K562 (cell line): Measurements from ENCODE around the gene CADM2. TPM values are rescaled to one million over a fixed set of nuclear protein-coding genes. Genes with fewer than 3 reads are reported as not detected.

Experiments
- ATAC-seq: fragments of 200-7000 bp; cut with Tn5 transposase; 3 replicates; pipeline ENCODE4 v1.9.1; 2020; ENCODE audit warnings: moderate library complexity
- BruUV-seq: library from RNA; stranded (reverse); fragments of 400-500 nt; replicated peaks from 2 replicates; lab custom pipeline; 2021; lab: Mats Ljungman, UMichigan
- CTCF ChIA-PET: fragments of 300-600 bp; formaldehyde crosslinking; extraction: SDS; loops from one replicate; lab custom pipeline; 2021; ENCODE audit warnings: low intra/inter-chr PET ratio; lab: Yijun Ruan, JAX
- POLR2A ChIA-PET: fragments of 300-600, 350-650 bp; sonication (Branson Sonifier 250); formaldehyde crosslinking; extraction: SDS; loops from one replicate; lab custom pipeline; 2021; ENCODE audit warnings: antibody characterized with exemption, inconsistent platforms; lab: Yijun Ruan, JAX
- DNase-seq, 4 experiments: peaks; one replicate each; pipeline versions ENCODE4 v3.0.0 to v3.0.0-alpha.2; 2011 to 2018; ENCODE audit warnings: low spot score in 3 of 4, mixed read lengths in 3 of 4; ENCODE audit errors: extremely low read depth in 1 of 4
- FAIRE-seq: peaks from 2 replicates; lab custom pipeline; 2011; peaks lifted over from hg19 to GRCh38; lab: Jason Lieb, UNC
- H2AFZ ChIP-seq: 2 replicates; pipeline ENCODE4 v1.6.0; 2011; ENCODE audit warnings: low read depth, low read length, control low read depth, inconsistent platforms
- H3K27ac ChIP-seq: fragments of 200-600 bp; 3 replicates; pipeline ENCODE4 v1.8.0; 2011; ENCODE audit warnings: low read depth, mild to moderate bottlenecking, control low read depth, inconsistent platforms, low read length, moderate library complexity, mixed read lengths; ENCODE audit errors: extremely low read depth
- H3K27me3 ChIP-seq, 2 experiments: fragments of 300-600 bp in 1 of 2; 2 replicates in 1 of 2; 3 replicates in 1 of 2; pipeline versions ENCODE4 v1.6.0 to v1.8.0; 2011; ENCODE audit warnings: inconsistent platforms in 2 of 2, low read length in 2 of 2, mild to moderate bottlenecking in 1 of 2, mixed read lengths in 1 of 2, moderate library complexity in 1 of 2; ENCODE audit not compliant: control insufficient read depth in 2 of 2, insufficient read depth in 2 of 2
- H3K36me3 ChIP-seq: fragments of 300-600 bp; 3 replicates; pipeline ENCODE4 v1.8.0; 2011; ENCODE audit warnings: mild to moderate bottlenecking, low read length, inconsistent platforms; ENCODE audit not compliant: control insufficient read depth, insufficient read depth
- H3K4me1 ChIP-seq, 2 experiments: fragments of 200-600 bp in 1 of 2; replicated peaks in 1 of 2; 2 replicates in 1 of 2; 3 replicates in 1 of 2; pipeline versions ENCODE4 v1.5.1 to v1.8.0; 2011; ENCODE audit warnings: inconsistent platforms in 2 of 2, low read length in 2 of 2, mild to moderate bottlenecking in 1 of 2, mixed read lengths in 1 of 2, moderate library complexity in 1 of 2; ENCODE audit not compliant: control insufficient read depth in 2 of 2, insufficient read depth in 2 of 2
- H3K4me2 ChIP-seq: 2 replicates; pipeline ENCODE4 v1.6.1; 2011; ENCODE audit warnings: low read length, control low read depth, inconsistent platforms, mixed read lengths; ENCODE audit not compliant: insufficient read depth
- H3K4me3 ChIP-seq: fragments of 200-600 bp; sonication (generic), shearing (Covaris generic); 2 replicates; pipeline ENCODE4 v1.5.1; 2016; ENCODE audit warnings: control low read depth, inconsistent platforms
- H3K79me2 ChIP-seq: fragments of 200-600 bp; 3 replicates; pipeline ENCODE4 v1.8.0; 2011; ENCODE audit warnings: low read length, inconsistent platforms; ENCODE audit not compliant: control insufficient read depth, insufficient read depth
- H3K9ac ChIP-seq, 2 experiments: 2 replicates each; pipeline versions ENCODE4 v1.6.0 to v1.6.1; 2011; ENCODE audit warnings: low read depth in 2 of 2, low read length in 2 of 2, control low read depth in 1 of 2, inconsistent platforms in 1 of 2, mild to moderate bottlenecking in 1 of 2, mixed read lengths in 1 of 2; ENCODE audit not compliant: insufficient read depth in 1 of 2
- H3K9me1 ChIP-seq: one replicate; pipeline ENCODE4 v1.6.0; 2011; ENCODE audit warnings: inconsistent platforms, mild to moderate bottlenecking, low read length, moderate library complexity; ENCODE audit not compliant: control insufficient read depth, insufficient read depth
- H3K9me3 ChIP-seq: replicated peaks from 2 replicates; pipeline ENCODE4 v1.5.1; 2011; ENCODE audit warnings: low read depth, low read length, inconsistent platforms; ENCODE audit not compliant: control insufficient read depth, insufficient read depth
- H4K20me1 ChIP-seq: replicated peaks from 2 replicates; pipeline ENCODE4 v1.6.1; 2011; ENCODE audit warnings: low read length, inconsistent platforms, mixed read lengths; ENCODE audit not compliant: control insufficient read depth, insufficient read depth
- BCOR ChIP-seq: fragments of 450-650 bp; IDR thresholded peaks from 2 replicates; pipeline ENCODE4 v1.6.1; 2016
- CBFB ChIP-seq: sonication (generic); formaldehyde crosslinking; IDR thresholded peaks from 2 replicates; pipeline ENCODE4 v1.4.0; 2020; ENCODE audit warnings: mild to moderate bottlenecking, missing genetic modification reagents
- EZH2 ChIP-seq: IDR thresholded peaks from 2 replicates; pipeline ENCODE4 v1.6.1; 2012; ENCODE audit warnings: low read depth, mild to moderate bottlenecking, inconsistent platforms, low read length, borderline replicate concordance
- HLTF ChIP-seq: fragments of 450-650 bp; IDR thresholded peaks from 2 replicates; pipeline ENCODE4 v1.6.1; 2016
- NEUROD1 ChIP-seq: fragments of 150-350 bp; IDR thresholded peaks from 2 replicates; pipeline ENCODE4 v1.6.1; 2014; ENCODE audit warnings: borderline replicate concordance, low read length, low read depth; ENCODE audit not compliant: partially characterized antibody
- NFIC ChIP-seq: fragments of 450-650 bp; IDR thresholded peaks from 2 replicates; pipeline ENCODE4 v1.6.1; 2017; ENCODE audit warnings: mild to moderate bottlenecking, inconsistent platforms
- PHF8 ChIP-seq: fragments of 200-600 bp; sonication (generic); IDR thresholded peaks from 2 replicates; pipeline ENCODE4 v1.6.1; 2012; ENCODE audit warnings: mixed run types, mild to moderate bottlenecking, inconsistent platforms, low read length, moderate library complexity, borderline replicate concordance
- POLR3G ChIP-seq: IDR thresholded peaks from 2 replicates; pipeline ENCODE4 v1.6.1; 2011; ENCODE audit not compliant: insufficient read length, insufficient replicate concordance; ENCODE audit errors: extremely low read depth
- TAF1 ChIP-seq: IDR thresholded peaks from 2 replicates; pipeline ENCODE4 v1.6.1; 2011; ENCODE audit warnings: mild to moderate bottlenecking, low read length, moderate library complexity; ENCODE audit not compliant: insufficient read depth, control insufficient read depth, severe bottlenecking; ENCODE audit errors: extremely low read depth
- ZBTB8A ChIP-seq: fragments of 450-650 bp; IDR thresholded peaks from 2 replicates; pipeline ENCODE4 v1.6.1; 2018; ENCODE audit warnings: mild to moderate bottlenecking, moderate library complexity; ENCODE audit not compliant: partially characterized antibody
- ZNF668 ChIP-seq: fragments of 250-450 bp; sonication (Bioruptor Pico); IDR thresholded peaks from 2 replicates; pipeline ENCODE4 v1.8.0; 2022; ENCODE audit warnings: mild to moderate bottlenecking, inconsistent platforms
- ZNF695 ChIP-seq: fragments of 450-650 bp; formaldehyde crosslinking; IDR thresholded peaks from 2 replicates; pipeline ENCODE4 v1.4.0; 2020; ENCODE audit warnings: mild to moderate bottlenecking, moderate library complexity
- WGBS: fragments of 100-300 bp; shearing (Covaris generic); methylation state at CpG from one replicate; pipeline ENCODE4 v1.1.6; 2016; ENCODE audit warnings: low coverage, mixed read lengths; ENCODE audit not compliant: insufficient coverage; ENCODE audit errors: missing lambda C conversion rate; 5-methylcytosine and 5-hydroxymethylcytosine counted together
- in situ Hi-C: fragments of 300-500 bp; cut with MboI; formaldehyde crosslinking; loops from 4 replicates; pipeline ENCODE4 v1.15.0; 2018; ENCODE audit warnings: inconsistent platforms, mixed read lengths
- intact Hi-C: fragments of 100-400 bp; cut with micrococcal nuclease; formaldehyde crosslinking; loops from 2 replicates; pipeline ENCODE4 v1.14.2; 2022
- polyA plus RNA-seq, 8 experiments: library from polyadenylated mRNA; depleted of rRNA in 4 of 8; stranded (reverse) in 5 of 8; unstranded in 3 of 8; fragments of >200 nt; fragmentation: Nextera tagmentation in 2 of 8; fragmentation: Illumina TruSeq in 1 of 8; extraction: Ambion mirVana in 2 of 8; extraction: Trizol in 1 of 8; gene quantifications; 2 replicates each; pipeline versions ENCODE4 v1.2.1 to v1.2.3, GENCODE V29; 2011 to 2014; ENCODE audit warnings: inconsistent platforms in 1 of 8, missing spikeins in 1 of 8
- total RNA-seq, 7 experiments: library from RNA; depleted of rRNA in 6 of 7; stranded (reverse); fragments of >200 nt in 6 of 7; fragmentation: Illumina TruSeq in 2 of 7; extraction: Trizol in 2 of 7; gene quantifications; 2 replicates each; pipeline versions ENCODE4 v1.2.1 to v1.2.3, GENCODE V29; 2011 to 2021; ENCODE audit warnings: low replicate concordance in 1 of 7
- TF ChIP-seq, protein P1 (sequence below): fragments of 250-450 bp; sonication (Bioruptor Pico); IDR thresholded peaks from 2 replicates; pipeline ENCODE4 v1.4.0; 2020

The CADM2 gene
- total and polyA plus RNA-seq, 9 of the 15 experiments (the other 6 are each of a cell fraction or from before 2014, with no cell fraction given) = 0.11 to 3.2 (median 0.95) TPM

DNA sequence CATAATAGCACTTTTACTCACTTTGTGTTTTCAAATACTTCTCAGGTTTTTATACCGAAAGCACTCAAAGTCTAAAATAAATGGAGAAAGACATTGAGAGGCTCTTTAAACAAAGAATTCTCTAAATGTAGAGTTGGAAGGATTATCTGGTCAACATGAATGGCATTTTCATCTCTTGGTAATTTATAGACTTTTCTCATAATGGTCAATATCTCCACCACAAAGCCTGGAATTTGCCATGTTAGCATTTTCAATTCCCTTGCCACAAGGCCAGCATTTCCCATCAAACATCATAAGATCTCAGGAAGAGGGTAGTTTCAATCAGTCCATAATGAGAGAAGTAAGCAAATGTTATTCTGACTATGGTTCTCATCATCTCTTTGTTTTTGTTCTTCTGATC lies 293.0 kb downstream of the CADM2 start:
- no peaks in the 10 kb centered on the region for H4K20me1 ChIP-seq
- H3K4me1 ChIP-seq = no peaks in the 10 kb centered on the region

DNA sequence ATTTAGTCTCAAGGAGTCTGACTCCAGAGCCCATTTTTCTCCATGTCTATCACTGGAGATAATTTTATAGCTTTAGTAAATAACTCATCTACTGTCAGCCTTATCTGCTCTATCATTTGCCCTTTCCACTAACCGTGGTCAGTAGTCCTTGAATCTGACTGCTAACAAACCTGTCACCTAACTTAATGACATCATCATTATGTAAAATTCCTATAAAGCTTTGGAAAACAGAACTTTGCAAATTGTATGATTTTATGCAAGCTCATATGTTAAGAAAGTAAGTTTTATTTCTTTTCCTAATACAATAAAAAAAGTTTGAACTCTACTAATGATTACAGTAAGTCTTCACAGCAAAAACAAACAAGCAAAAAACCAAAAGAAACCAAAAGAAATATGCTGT lies 293.9 kb downstream of the CADM2 start:
- ChIA-PET POLR2A (no interaction called here), CTCF (no interaction called here)
- Histone ChIP-seq H3K4me2 (no peak overlapping the region), H3K9ac (no peak overlapping the region), H3K4me1 (no peaks in the 10 kb centered on the region), H3K4me3 (no peak overlapping the region), H3K79me2 (no peaks in the 10 kb centered on the region), H2AFZ (no peak overlapping the region), H3K9me1 (no peaks in the 10 kb centered on the region), H3K27me3 (no peaks in the 10 kb centered on the region), H3K27ac (no peak overlapping the region), H3K36me3 (no peaks in the 10 kb centered on the region), H4K20me1 (no peaks in the 10 kb centered on the region), H3K9me3 (no peaks in the 10 kb centered on the region)
- WGBS = 0% methylated on average over 1 of the region's 1 CpG
- TF ChIP-seq NEUROD1 (no peak), NFIC (no peak), PHF8 (no peak), POLR3G (no peak), ZNF668 (CRISPR knock-in tag) (no peak), ZNF695 (CRISPR knock-in tag) (no peak), ZBTB8A (no peak), BCOR (no peak), CBFB (CRISPR knock-in tag) (no peak), EZH2 (no peak), TAF1 (no peak)
- TF ChIP-seq, protein P1, sequence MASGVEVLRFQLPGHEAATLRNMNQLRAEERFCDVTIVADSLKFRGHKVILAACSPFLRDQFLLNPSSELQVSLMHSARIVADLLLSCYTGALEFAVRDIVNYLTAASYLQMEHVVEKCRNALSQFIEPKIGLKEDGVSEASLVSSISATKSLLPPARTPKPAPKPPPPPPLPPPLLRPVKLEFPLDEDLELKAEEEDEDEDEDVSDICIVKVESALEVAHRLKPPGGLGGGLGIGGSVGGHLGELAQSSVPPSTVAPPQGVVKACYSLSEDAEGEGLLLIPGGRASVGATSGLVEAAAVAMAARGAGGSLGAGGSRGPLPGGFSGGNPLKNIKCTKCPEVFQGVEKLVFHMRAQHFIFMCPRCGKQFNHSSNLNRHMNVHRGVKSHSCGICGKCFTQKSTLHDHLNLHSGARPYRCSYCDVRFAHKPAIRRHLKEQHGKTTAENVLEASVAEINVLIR (CRISPR knock-in tag) = no peak
- intact Hi-C loops (no loop called here), in situ Hi-C loops (no loop called here)
- ATAC-seq = no peak
- BruUV-seq = no TSS peak
- no peak for DNase-seq
- FAIRE-seq = no peak

More for the DNA sequence above, 293.0 kb downstream of the CADM2 start:
- Histone ChIP-seq H3K9me3 (no peaks in the 10 kb centered on the region), H3K36me3 (no peaks in the 10 kb centered on the region), H3K27ac (no peak overlapping the region), H3K9me1 (no peaks in the 10 kb centered on the region), H3K9ac (no peak overlapping the region), H3K79me2 (no peaks in the 10 kb centered on the region), H3K4me3 (no peak overlapping the region), H3K27me3 (no peaks in the 10 kb centered on the region), H2AFZ (no peak overlapping the region), H3K4me2 (no peak overlapping the region)
- ChIA-PET POLR2A (no interaction called here), CTCF (no interaction called here)
- no peak for TF ChIP-seq HLTF
- BruUV-seq = no TSS peak
- intact Hi-C loops (no loop called here), in situ Hi-C loops (no loop called here)
- ATAC-seq (no peak), DNase-seq (no peak), FAIRE-seq (no peak)
- WGBS = 7% methylated on average over 1 of the region's 1 CpG
